ENCODE data around the gene SIM1.

The SIM1 gene

DNA sequence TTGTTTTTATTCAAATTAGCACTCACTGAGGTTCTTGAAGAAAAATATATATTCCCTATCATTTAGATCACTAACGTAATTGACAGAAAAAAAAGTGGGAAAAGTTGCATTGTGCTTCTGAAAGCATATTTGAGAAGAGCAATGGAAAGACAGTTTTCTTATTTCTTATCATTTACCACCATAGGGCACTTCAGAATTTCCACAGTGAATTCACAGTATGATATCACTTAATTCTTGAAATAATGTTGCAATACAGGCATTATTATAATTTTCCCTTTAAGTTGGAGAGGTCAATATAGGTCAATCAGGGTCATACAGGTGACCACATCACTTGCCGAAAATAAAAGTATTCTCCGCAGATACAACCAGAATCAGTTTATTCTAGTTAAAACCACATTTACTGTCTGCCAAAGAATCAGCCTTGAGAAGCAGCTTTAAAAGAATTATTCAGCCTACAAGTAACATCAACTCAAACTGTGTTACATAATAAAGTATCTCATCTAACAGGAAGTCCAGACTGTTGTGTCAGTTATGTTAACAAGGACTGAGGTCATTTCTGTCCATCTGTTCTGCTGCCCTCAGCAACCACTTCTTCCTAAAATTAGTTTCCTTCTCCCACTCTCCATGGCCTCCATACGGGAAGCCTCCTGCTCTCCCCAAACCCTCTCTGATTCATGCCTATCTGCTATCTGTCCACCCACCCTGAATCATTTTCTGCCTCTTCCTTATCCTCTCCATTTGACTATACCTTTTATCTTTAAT is 121.2 kb downstream of the SIM1 start:
- no peak overlapping the region for H3K27ac Mint-ChIP-seq

DNA sequence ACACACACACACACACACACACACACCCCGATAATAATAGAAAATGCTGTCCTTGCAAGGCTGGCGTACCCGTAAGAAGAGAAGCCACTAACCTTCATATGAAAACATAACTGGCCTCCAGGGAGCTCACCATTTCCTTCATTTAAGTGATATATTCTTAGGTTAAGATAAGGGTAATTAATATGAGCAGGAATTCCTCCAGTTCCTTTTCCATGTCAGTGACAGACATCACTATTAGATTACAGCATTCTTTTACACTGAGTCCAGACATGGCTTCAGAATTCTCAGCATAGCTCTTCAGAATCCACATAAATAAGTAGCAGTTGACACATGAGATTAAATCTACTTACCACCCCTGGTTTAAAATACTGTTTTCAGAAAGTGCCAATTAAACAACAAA is 121.9 kb downstream of the SIM1 start:
- Mint-ChIP-seq H3K9me3 (no peaks in the 10 kb centered on the region), H3K27ac (no peak overlapping the region), H3K4me1 (no peaks in the 10 kb centered on the region), H3K4me3 (no peak overlapping the region), H3K27me3 (no peaks in the 10 kb centered on the region), H3K36me3 (no peaks in the 10 kb centered on the region)
- ATAC-seq: no peak

More for the DNA sequence above, 121.2 kb downstream of the SIM1 start:
- ATAC-seq: no peak
- Mint-ChIP-seq H3K4me1 (no peaks in the 10 kb centered on the region), H3K36me3 (no peaks in the 10 kb centered on the region), H3K9me3 (no peaks in the 10 kb centered on the region), H3K4me3 (no peak overlapping the region), H3K27me3 (no peaks in the 10 kb centered on the region)

DNA sequence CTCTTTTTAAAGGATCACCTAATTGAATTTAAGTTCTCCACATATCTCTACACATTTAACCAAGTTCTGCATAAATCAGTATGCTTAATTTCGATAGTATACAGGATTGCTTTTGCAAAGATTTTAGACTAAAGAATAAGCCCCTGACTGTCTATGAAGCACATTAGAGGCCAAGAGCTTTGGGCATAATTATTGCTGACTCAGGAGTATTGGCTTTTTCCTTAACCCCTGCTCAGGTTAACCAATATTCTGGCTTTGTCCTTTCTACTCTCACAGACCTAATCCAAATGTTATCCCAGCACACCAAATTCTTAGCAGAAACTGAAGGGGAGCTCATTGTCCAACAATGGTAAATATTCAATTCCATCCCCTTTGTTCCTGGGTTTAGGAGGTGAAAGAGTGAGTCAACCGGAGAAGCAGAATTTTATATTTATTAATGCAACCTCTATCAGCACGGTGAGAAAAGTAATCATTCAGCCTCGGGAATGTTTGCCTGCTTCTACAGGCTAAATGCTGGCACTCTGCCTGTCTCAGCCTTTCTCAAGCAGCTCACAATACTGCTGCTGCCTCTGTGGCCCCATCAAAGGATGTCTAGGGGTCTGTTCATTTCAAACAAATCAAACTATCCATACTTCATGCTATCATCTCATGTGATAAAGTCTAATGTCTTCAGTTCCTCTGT is 125.0 kb downstream of the SIM1 start:
- H3K27ac Mint-ChIP-seq: no peak overlapping the region
- no peaks in the 10 kb centered on the region for H3K36me3 Mint-ChIP-seq
- H3K4me1 Mint-ChIP-seq: no peaks in the 10 kb centered on the region
- ATAC-seq: no peak
- H3K27me3 Mint-ChIP-seq: no peaks in the 10 kb centered on the region
- no peak overlapping the region for H3K4me3 Mint-ChIP-seq
- no peaks in the 10 kb centered on the region for H3K9me3 Mint-ChIP-seq

DNA sequence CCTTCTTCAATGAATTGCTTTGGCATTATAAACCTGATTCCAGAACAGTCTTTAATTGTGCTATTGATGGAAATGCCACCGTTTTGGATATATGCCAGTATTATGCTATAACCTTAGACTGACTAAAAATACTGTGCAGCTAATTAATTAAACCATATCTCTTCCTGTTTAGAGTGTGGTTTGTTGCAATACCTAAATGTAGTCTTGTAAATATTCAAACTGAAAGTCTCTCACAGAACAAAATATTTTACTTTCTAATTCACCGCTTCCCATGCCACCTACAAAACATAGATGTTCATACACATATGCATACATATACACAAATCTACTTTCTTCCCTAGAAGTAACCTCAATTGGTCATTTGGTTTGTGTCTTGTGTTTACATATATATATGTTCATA is 126.6 kb downstream of the SIM1 start:
- H3K4me3 Mint-ChIP-seq: no peak overlapping the region
- no peak for ATAC-seq
- no peaks in the 10 kb centered on the region for H3K4me1 Mint-ChIP-seq
- H3K27me3 Mint-ChIP-seq: no peaks in the 10 kb centered on the region
- no peaks in the 10 kb centered on the region for H3K36me3 Mint-ChIP-seq
- no peak overlapping the region for H3K27ac Mint-ChIP-seq
- H3K9me3 Mint-ChIP-seq: no peaks in the 10 kb centered on the region

DNA sequence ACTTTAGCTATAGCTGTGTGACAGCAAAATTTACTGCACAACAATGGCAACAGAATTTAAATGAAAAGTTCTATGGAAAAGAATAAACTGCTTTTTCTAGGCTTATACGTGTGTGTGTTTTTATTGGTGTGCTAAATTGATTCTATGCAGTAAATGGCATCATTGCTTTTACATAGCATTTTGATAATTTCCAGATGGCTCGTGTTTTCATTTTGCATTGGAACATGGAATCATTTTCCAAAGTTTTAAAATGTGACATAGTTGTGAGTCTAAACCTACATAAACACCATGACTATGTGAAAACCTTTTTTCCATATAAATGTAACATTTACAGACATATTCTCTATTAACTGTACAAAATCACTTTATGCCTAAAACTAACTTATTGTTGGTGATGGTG is 127.8 kb downstream of the SIM1 start:
- H3K27me3 Mint-ChIP-seq: no peaks in the 10 kb centered on the region
- no peak for ATAC-seq
- no peak overlapping the region for H3K4me3 Mint-ChIP-seq
- H3K27ac Mint-ChIP-seq: no peak overlapping the region
- H3K36me3 Mint-ChIP-seq: no peaks in the 10 kb centered on the region
- H3K9me3 Mint-ChIP-seq: no peaks in the 10 kb centered on the region
- H3K4me1 Mint-ChIP-seq: no peaks in the 10 kb centered on the region

DNA sequence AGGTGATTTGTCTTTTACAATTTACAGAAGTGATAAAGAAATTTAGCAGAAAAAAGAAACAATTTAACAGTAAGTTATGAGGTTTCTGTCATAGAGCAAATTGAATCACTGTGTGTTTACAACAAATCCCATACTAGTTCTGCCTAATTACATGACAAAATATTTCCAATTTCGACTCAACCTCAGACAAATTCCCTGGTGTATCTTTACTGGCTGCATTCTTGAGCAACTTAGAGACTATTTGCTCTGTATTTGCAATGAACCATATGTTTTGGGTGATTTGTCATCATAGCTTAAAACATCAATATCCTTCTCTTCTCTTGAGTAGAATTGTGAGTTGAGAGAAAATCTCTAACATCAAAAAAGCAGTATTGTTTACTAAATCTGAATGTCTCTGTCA is 128.7 kb downstream of the SIM1 start:
- no peak overlapping the region for H3K27ac Mint-ChIP-seq
- no peaks in the 10 kb centered on the region for H3K27me3 Mint-ChIP-seq

More for the DNA sequence above, 128.7 kb downstream of the SIM1 start:
- no peak overlapping the region for H3K4me3 Mint-ChIP-seq
- no peaks in the 10 kb centered on the region for H3K36me3 Mint-ChIP-seq
- ATAC-seq: no peak
- no peaks in the 10 kb centered on the region for H3K4me1 Mint-ChIP-seq
- H3K9me3 Mint-ChIP-seq: peaks cover 1% of the 10 kb centered on the region

Measured in stimulated activated memory B cell treated with anti-CD40 and anti-IgM and Interleukin-4, amounts not matched to agents 10 μg/mL and 1 μg/mL and 100 μg/mL, for 72 hours (primary cell).